Activated naive CD4-positive, alpha-beta T cell treated with anti-CD3 and anti-CD28 coated beads, Interleukin-2, amount 50 U/mL, for 72 hours (primary cell): ENCODE results near the gene NAV2. TPM values are rescaled to one million over a fixed set of nuclear protein-coding genes. Genes with fewer than 3 reads are reported as not detected.

Source experiments
- ATAC-seq, 2 donors: fragments of 150-1000 bp; cut with Tn5 transposase; 2 replicates each; pipeline ENCODE4 v1.10.0; 2021; ENCODE audit warnings: mild to moderate bottlenecking in 2 of 2, moderate library complexity in 2 of 2
- DNase-seq, 2 donors: peaks; one replicate each; pipeline ENCODE4 v3.0.0; 2021 to 2022; ENCODE audit warnings: low spot score in 2 of 2
- H3K27ac Mint-ChIP-seq, 2 donors: one replicate each; pipeline ENCODE4 v1.8.0; 2022; ENCODE audit warnings: mild to moderate bottlenecking in 2 of 2, mixed read lengths in 2 of 2
- H3K36me3 Mint-ChIP-seq, 2 donors: one replicate each; pipeline ENCODE4 v1.8.0; 2022; ENCODE audit warnings: mixed read lengths in 2 of 2
- H3K9me3 Mint-ChIP-seq, 2 donors: one replicate each; pipeline ENCODE4 v1.8.0; 2022; ENCODE audit warnings: mixed read lengths in 2 of 2
- total RNA-seq, 2 donors: library from RNA; stranded (reverse); gene quantifications; one replicate each; pipeline ENCODE4 v1.2.3, GENCODE V29; 2022

Gene NAV2
- total RNA-seq, 2 donors from 2014 or later, result 0.27 to 0.88 TPM

DNA sequence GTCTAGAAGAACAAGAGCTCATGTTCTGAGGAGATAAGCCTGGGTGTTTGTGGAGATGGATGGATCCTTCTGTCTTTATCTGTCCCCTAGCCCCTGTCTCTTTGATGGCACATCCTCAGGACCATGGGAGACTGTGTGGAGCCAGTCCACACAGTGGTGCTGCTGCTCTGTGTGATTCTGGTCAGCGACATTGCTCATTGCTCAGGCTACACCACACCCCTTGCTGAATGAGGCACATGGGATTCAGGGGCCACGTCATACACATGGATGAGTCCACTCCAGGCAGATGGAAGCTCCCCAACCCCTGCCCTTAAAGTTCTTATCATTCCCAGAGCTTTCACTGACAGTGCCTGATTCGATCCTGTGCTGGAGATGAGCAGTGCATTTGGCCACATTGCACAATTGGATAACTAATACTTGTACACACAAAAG, 222.2 kb downstream of the NAV2 start:
- ATAC-seq (no peak), DNase-seq (no peak)
- H3K9me3 Mint-ChIP-seq, result no peaks in the 10 kb centered on the region
- H3K27ac Mint-ChIP-seq, result no peak overlapping the region
- no peaks in the 10 kb centered on the region for H3K36me3 Mint-ChIP-seq

DNA sequence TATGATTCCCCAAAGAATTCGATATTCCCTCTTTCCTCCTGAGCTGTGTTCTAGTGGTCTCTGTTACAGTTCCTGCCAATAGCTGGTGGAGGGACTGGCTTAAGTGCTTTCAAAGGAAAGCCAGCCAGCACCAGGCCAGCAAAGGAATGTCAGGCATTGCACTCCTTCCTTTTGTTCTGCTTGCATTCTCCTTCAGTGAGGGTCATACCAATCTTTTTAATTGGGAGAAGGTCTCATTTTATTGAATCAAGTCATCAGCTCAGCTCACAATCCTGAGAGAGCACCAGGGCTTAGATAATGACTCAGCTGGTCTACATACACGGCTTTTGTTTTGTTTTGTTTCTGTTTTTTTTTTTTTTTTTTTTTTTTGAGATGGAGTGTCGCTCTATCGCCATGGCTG, 222.9 kb downstream of the NAV2 start:
- no peak for ATAC-seq
- H3K27ac Mint-ChIP-seq, result no peak overlapping the region

DNA sequence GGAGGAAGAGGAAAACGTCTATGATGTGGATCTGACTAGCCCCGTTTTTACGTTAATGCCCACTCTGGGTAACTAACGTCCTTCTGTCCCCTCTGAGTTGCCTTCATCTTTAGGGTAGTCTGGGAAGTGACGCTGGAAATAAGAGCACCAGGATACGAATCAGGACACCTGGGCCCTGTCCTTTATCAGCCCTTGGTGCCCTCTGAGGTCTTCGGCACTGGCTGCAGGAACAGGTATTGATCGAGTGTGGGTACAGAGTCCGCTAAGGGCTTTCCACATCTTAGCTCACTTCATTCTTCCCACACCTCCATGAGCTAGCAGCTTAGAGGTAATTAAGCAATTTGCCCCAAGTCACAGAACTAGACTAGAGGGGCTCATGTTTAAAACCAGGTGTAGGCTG, 223.8 kb downstream of the NAV2 start:
- ATAC-seq (no peak), DNase-seq (no peak)
- H3K27ac Mint-ChIP-seq, result no peak overlapping the region
- no peaks in the 10 kb centered on the region for H3K9me3 Mint-ChIP-seq
- H3K36me3 Mint-ChIP-seq, result no peaks in the 10 kb centered on the region

More for the DNA sequence above, 222.9 kb downstream of the NAV2 start:
- Mint-ChIP-seq H3K36me3 (no peaks in the 10 kb centered on the region), H3K9me3 (no peaks in the 10 kb centered on the region)
- DNase-seq, result no peak

DNA sequence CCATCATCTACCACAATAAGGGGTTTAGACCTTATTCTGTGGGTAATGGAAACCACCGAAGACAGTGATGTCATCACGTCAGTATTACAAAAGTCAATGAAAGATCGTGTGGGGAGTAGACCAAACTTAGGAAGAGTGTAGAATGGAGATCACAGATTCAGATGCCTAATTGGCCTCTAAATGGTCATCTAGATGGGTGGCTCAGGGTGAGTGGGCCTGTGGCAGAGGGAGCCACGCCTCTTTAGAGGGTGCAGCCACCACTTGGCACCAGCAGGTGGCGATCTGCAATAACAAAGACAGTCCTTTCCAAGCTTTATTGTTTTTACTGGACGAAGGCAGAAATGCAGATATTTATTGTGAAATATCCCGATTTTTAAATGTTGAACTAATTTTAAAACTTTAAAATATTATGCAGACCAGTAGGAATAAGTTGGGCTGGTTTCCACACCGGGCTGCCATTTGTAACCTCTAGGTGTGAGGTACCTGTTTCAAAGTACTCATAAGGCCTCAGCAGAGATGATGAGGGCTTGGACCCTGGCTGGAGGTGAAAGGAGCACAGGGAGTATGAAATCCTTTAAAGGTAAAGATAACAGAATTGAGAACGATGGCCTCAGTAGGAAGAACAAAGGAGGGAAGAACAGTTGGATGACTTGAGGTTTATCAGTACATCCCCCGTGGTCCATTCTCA, 225.7 kb downstream of the NAV2 start:
- DNase-seq, result peak in 1 of 2 donors; percentile 52
- Mint-ChIP-seq H3K27ac (no peak overlapping the region), H3K9me3 (no peaks in the 10 kb centered on the region), H3K36me3 (no peaks in the 10 kb centered on the region)
- ATAC-seq, result peak; percentile 41 to 68

DNA sequence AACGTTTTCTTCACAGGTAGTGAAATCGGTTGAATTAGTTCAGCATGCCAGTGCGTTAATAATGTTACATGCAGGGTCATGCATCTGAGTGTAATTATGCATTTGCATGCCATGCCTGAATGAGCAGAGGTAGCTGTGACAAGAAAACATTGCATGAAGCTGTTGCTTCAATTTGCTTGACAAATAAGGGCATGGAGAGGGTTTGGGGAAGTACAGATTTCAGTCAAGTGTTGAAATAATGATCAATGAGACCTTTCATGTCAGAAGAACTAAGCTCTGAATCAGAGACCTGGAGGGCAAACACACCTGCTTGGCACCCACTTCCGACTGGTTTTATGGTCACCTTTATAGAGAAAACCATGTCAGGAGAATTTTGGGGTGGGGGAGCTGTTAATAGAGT, 226.2 kb downstream of the NAV2 start:
- no peaks in the 10 kb centered on the region for H3K9me3 Mint-ChIP-seq
- no peak for ATAC-seq

DNA sequence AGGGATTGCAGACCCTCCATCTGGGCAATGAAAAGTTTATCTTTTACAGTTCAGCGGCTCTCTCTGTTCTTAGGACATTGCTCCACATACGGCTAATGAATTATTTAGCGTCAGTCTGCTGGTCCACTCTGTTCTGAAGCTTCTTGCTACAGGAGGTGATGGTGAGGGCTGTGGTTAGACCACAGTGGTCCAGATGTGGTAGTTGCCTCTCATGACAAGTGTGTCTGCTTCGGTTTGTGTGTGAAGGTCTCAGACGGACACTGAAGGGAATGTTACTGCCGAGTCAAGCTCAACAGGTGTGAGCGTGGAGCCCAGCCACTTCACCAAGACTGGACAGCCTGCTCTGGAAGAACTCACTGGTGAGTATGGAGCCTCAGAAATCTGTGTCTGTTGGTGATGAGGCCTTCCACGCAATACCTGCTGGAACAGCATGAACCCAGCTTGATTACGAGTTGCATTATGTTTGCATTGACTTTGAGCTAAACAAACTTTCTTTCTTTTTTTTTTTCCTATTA, 226.8 kb downstream of the NAV2 start:
- peak in 1 of 2 donors; percentile 28 for ATAC-seq
- H3K36me3 Mint-ChIP-seq, result no peaks in the 10 kb centered on the region
- no peaks in the 10 kb centered on the region for H3K9me3 Mint-ChIP-seq
- no peak overlapping the region for H3K27ac Mint-ChIP-seq
- DNase-seq, result no peak

More for the DNA sequence above, 226.2 kb downstream of the NAV2 start:
- Mint-ChIP-seq H3K27ac (no peak overlapping the region), H3K36me3 (no peaks in the 10 kb centered on the region)
- no peak for DNase-seq

DNA sequence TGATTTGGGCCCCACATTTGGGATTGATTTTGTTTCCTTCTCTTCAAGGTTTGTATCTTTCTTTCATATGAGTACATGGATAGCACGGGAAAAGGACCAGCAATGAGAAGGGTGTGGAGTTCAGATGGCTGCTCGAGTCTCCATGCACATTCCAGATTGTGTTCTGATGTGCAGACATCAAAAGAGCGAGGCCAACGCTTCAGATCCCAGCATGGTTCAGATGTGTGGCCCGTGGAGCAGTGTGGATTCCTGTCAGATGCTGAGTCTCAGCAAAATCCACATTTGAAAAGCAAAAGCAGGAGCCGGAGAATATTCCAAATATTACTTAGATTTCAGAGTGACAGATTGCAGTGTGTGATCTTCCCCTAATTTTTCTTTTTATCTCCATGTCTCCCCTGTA, 228.2 kb downstream of the NAV2 start:
- H3K27ac Mint-ChIP-seq, result no peak overlapping the region
- H3K9me3 Mint-ChIP-seq, result no peaks in the 10 kb centered on the region
- no peak for DNase-seq
- no peak for ATAC-seq
- no peaks in the 10 kb centered on the region for H3K36me3 Mint-ChIP-seq

DNA sequence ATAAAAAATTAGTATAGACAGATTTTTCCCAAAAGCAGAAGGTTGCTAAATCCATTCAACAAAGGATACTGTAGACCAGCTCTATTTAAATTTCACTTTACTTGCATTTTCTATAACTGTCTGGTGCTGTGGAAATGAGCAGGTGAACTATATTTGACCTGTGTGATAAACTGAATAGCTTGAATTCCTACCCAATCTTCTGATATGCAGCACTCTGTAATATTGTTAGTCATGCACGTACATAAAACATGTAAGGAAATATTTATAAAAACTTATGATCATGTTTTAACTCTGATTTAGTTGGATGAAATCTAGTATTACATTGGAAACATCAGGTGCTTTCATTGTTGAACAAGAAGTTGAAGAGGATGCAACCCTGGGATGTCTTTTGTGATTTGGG, 234.0 kb downstream of the NAV2 start:
- ATAC-seq (no peak), DNase-seq (no peak)
- no peaks in the 10 kb centered on the region for H3K9me3 Mint-ChIP-seq
- H3K27ac Mint-ChIP-seq, result no peak overlapping the region
- H3K36me3 Mint-ChIP-seq, result no peaks in the 10 kb centered on the region

DNA sequence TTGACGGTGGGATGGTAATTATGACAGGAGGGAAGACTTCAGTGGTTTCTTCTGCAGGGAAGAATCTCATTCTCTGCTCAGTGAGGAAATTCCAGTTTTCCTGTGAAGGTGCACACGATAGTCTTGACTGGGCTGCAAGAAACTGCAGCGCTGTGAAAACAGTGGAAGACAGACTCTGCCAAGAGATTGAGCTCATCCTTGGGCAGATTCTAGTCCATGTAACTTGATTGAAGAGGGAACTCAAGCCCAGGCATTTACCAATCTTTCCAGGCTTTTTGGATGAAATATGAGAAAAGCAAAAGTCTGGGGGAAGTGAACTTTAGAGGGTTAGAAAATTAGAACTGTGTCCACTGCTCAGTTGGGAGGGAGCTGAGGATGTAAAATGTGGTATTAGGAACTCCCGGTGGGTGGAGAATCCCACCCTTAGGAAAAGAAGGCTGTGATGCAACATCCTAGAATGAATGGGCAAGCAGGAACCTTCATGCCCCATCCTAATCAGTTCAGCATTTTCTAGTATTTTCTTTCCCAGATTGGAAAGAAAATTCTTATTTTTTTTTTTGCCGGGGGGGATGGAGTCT, 235.0 kb downstream of the NAV2 start:
- H3K9me3 Mint-ChIP-seq, result no peaks in the 10 kb centered on the region
- ATAC-seq, result no peak
- H3K36me3 Mint-ChIP-seq, result no peaks in the 10 kb centered on the region
- H3K27ac Mint-ChIP-seq, result no peak overlapping the region
- no peak for DNase-seq

DNA sequence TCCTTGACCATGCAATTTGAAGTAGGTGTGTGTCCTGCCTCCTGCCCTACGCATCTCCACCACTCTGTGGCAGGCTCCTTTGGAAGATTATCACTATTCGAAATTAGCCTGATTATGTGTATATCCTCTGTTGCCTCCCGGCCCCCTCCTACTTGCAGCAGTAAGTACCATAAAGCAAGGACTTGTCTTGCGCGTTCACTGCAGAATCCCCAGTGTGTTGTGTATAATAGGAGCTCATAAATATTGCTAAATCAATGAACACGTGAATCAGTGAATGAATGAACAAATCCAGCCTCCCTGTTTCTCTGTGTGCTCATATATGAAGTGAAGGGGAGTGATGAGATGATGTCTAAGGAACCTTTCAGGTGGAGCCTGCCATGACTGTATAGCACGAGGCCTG, 237.0 kb downstream of the NAV2 start:
- H3K9me3 Mint-ChIP-seq, result no peaks in the 10 kb centered on the region
- no peak overlapping the region for H3K27ac Mint-ChIP-seq
- no peak for ATAC-seq
- no peak for DNase-seq
- no peaks in the 10 kb centered on the region for H3K36me3 Mint-ChIP-seq

DNA sequence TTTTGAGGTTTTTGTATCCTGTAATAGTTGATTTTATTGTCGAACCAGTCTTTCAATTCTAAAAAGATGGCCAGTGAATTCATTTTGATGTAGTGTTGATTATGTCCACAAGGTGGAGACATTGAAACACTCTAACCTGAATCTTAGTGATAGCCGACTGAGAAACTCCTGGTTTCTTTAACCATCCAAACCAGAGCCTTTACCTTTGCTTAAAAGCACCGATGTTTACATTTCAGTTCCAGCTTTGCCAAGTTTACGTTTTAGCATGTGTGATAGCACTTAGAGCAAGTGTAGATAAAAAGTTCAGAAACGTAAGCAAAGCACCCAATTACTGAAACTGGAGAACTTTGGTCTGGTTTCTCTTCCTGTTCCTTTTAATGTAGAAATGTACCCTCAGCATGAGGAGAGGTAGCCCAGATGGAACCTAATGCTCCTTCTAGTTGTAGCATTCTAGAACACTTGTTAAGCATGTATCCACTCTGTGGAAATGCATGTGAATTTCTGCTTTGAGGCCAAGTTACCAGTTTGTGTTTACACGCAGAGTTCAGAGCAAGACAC, 239.0 kb downstream of the NAV2 start:
- H3K9me3 Mint-ChIP-seq, result no peaks in the 10 kb centered on the region
- H3K36me3 Mint-ChIP-seq, result no peaks in the 10 kb centered on the region
- peak overlapping the region in 1 of 2 donors; percentile 50 for H3K27ac Mint-ChIP-seq
- ATAC-seq (peak in 1 of 2 donors; percentile 30), DNase-seq (peak in 1 of 2 donors; percentile 11)

DNA sequence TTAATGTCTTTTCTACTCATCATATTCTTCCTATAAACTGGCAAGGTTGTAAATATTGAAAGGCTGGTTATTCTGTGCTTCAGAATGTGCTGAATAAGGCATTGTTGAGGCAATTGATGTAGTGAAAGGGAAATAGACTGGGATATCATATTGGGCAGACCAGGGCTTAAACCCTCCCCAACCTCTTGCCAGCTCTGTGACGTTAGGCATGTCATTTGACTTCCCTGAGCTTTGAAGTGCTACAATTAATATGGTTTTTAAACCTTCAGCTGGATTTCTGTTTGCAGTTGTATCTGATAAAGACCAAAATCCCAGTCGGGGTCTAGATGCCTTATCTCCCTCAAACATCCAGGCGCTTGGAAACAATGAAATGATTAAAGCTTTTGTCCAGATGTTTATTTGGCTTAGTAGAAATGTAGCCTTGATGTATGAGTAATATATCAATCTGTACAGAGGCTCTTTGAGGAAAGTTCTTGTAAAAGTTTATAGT, 239.5 kb downstream of the NAV2 start:
- Mint-ChIP-seq H3K9me3 (no peaks in the 10 kb centered on the region), H3K27ac (no peak overlapping the region), H3K36me3 (no peaks in the 10 kb centered on the region)
- ATAC-seq (no peak), DNase-seq (no peak)

DNA sequence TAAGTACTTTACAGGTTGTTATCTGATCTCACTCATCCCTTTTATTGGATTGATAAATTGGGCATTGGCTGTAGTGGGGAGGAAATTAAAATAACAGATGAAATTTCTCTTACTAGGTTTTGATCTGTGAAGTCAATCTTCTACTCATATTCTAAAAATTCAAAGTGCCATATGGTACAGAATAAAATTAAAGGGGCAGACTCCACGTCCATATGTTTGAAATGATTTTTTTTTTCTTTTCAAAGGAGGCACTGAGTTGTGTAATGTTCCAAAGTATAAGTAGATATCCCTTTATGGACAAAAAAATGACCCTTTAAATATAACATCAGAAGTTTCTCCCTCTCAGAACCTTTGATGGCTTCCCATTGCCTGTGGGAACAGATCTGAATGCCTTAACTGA, 240.3 kb downstream of the NAV2 start:
- Mint-ChIP-seq H3K27ac (no peak overlapping the region), H3K36me3 (no peaks in the 10 kb centered on the region), H3K9me3 (no peaks in the 10 kb centered on the region)
- ATAC-seq, result no peak
- no peak for DNase-seq

DNA sequence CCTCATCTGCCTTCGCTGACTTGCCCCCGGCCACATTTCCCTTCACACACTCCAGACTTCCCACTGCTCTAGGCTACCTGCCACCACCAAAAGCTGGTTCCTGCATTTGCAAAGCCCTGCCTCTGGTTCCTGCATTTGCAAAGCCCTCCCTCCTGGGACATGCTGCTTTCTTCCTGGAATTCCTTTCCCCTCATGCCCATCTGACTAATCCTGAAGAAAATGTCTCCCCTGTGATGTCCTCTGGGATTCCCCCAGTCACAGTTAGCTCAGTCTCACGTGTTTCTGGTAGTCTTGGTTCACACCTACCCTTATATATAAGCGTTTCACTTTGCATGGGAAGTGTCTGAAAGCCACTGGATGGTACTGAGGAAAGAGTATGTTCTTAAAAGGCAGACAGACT, 240.7 kb downstream of the NAV2 start:
- Mint-ChIP-seq H3K9me3 (no peaks in the 10 kb centered on the region), H3K36me3 (no peaks in the 10 kb centered on the region), H3K27ac (no peak overlapping the region)
- ATAC-seq, result no peak
- DNase-seq, result no peak

DNA sequence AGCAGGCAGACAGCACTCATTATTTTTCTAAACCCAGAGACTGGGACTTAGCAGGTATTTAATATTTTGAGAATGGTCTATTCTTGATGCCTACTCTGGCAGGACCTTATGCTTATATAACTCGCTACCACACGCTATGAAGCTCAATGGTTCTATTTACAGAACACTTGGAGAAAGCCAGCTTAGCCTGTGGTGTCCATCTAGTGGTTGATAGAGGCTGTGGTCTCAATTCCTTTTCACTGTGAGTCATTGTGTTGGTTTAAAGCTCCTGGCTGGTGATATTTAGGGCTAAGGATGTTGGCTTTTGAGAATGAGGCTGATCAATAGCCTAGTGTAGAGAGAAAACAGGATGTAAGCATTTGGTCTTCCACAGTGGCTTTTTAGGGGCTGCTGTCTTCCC, 241.3 kb downstream of the NAV2 start:
- H3K36me3 Mint-ChIP-seq, result no peaks in the 10 kb centered on the region
- ATAC-seq (no peak), DNase-seq (no peak)
- H3K27ac Mint-ChIP-seq, result no peak overlapping the region
- no peaks in the 10 kb centered on the region for H3K9me3 Mint-ChIP-seq

DNA sequence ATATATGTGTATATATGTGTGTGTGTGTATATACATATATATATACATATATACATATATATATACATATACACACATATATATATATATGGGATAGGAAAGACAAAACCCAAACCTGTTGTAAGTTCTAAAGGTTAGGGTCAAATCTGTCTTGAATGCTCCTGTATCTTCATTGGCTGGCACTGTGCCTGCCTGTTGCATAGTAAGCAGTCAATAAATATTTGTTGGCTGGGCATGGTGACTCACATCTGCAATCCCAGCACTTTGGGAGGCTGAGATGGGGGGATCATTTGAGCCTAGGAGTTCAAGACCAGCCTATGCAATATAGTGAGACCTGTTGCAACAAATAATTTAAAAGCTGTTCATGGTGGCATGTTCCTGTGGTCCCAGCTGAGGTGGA, 242.3 kb downstream of the NAV2 start:
- Mint-ChIP-seq H3K27ac (no peak overlapping the region), H3K36me3 (no peaks in the 10 kb centered on the region), H3K9me3 (no peaks in the 10 kb centered on the region)
- ATAC-seq (no peak), DNase-seq (no peak)

DNA sequence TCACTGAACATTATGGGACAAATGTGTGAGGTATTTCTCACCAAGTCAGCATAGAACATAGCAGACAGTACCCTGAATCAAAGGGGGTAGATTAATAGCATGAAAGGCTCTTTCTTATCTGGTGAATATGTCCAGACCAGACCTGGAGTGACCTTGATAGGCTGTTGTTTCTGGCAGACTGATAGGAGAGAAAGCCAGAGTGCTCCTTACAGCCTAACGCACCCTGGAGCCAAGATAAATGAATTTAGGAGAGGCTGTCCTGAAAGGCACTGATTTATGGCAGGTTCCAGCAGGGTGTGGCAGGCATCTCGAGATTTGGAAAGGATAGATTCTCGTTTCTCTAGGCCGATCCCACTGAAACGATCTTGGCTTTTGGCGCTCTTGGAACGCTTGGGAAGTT, 243.0 kb downstream of the NAV2 start:
- DNase-seq (no peak), ATAC-seq (no peak)
- Mint-ChIP-seq H3K27ac (no peak overlapping the region), H3K36me3 (no peaks in the 10 kb centered on the region), H3K9me3 (no peaks in the 10 kb centered on the region)

DNA sequence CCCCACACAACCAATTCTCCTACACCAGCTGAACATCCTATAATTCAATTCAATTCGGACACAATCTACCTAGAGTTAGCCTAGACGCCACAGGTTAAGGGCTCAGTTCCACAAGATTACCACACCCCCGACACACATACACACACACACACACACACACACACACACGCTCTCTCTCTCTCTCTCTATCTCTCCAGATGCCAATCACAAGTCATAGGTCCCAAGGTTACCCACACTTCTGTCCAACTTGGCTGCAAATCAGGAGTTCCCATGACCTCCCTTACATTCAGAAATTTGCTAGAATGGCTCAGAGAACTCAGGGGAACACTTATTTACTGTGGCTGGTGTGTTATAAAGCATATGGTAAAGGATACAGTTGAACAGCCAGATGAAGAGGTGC, 243.6 kb downstream of the NAV2 start:
- Mint-ChIP-seq H3K27ac (no peak overlapping the region), H3K9me3 (no peaks in the 10 kb centered on the region), H3K36me3 (no peaks in the 10 kb centered on the region)
- no peak for ATAC-seq
- DNase-seq, result no peak
